ENCODE results near the gene KHDC1.
"Not testable (repeated sequence)": the region's sequence is repeated elsewhere in the genome, so short reads cannot be mapped to it uniquely, and the experiment has no call there.

Gene KHDC1

DNA sequence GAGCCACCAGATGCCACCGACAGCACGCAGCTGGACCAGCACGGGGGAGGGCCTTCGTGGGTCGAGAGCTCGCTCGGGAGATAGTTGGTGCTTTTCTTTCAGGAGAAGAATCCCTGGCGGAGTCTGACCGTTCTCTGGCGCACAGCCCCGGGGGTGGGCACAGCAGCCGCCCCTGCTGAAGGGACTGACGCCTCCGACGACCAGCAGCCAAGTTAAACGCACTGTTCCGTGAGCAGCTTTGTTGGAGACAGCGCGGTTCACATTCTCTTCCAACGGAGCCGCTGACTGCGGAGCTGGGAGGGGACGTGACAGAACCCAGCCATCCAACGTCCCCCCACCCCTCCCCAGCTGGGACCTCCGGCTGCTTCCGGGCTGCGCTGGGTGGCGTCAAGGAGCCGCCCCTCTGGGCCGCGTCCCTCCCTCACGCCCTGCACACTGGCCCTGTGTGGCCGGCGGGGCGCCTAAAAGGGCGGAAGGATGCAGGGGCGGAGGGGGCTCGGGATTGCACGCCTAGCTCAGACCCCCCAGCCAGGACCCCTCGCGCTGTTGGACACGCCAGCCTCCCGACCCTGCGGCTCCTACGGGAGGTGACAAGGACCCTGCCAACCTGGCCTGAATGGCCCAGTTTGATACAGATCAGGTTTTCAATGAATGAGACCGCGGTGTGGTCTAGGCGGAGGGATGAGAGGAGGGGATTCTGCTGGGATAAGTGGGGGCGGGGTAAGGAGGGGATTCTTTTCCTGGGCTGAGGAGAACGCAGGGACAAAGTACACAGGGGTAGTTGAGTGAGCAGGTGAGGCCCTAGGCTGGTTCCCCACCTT is 36.4 kb upstream of the KHDC1 start:
- peaks cover 0 to 9% (median 5%) of the 10 kb centered on the region in 10 experiments; a peak in 10 of 20 replicates for H3K4me1 ChIP-seq
- H3K27ac ChIP-seq: no peak overlapping the region
- no peak overlapping the region for H3K4me3 ChIP-seq
- H3K4me2 ChIP-seq: no peak overlapping the region
- no peak overlapping the region for H3K9ac ChIP-seq
- H3K9me3 ChIP-seq (replicated peaks in 1 of 11): peaks cover 4 to 48% (median 27%) of the 10 kb centered on the region in 11 experiments; a peak in 18 of 22 replicates
- H3K36me3 ChIP-seq: peaks cover 12 to 84% (median 67%) of the 10 kb centered on the region in 11 experiments; a peak in 21 of 22 replicates
- TF ChIP-seq Cebpa-rat (IDR thresholded peaks at IDR 0.05): no peak
- no peaks in the 10 kb centered on the region for H3K27me3 ChIP-seq
- no peaks in the 10 kb centered on the region for H4K20me1 ChIP-seq

DNA sequence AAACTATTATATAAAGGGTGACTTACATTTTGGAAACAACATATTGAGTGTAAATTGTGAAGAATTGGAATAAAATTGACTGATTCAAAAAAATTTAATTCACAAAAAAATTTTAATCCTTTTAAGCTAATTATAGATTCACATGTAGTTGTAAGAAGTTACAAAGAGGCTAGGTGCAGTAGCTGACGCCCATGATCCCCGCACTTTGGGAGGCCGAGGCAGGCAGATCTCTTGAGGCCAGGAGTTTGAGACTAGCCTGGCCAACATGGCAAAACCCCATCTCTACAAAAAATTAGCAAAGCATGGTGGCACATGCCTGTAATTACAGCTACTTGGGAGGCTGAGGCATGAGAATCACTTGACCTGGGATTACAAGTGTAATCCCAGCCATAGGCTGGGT is 30.3 kb upstream of the KHDC1 start:
- Histone ChIP-seq H3K4me3 (no peak overlapping the region), H4K20me1 (no peaks in the 10 kb centered on the region), H3K4me1 (peaks cover 0 to 6% (median 0%) of the 10 kb centered on the region in 10 experiments; a peak in 2 of 20 replicates), H3K36me3 (peaks cover 0 to 83% (median 43%) of the 10 kb centered on the region in 11 experiments; a peak in 17 of 22 replicates), H3K4me2 (no peak overlapping the region), H3K9me3 (replicated peaks in 1 of 11) (peaks cover 0 to 12% (median 0%) of the 10 kb centered on the region in 11 experiments; a peak in 6 of 22 replicates), H3K27ac (no peak overlapping the region), H3K9ac (no peak overlapping the region), H3K27me3 (no peaks in the 10 kb centered on the region)
- no peak for TF ChIP-seq Cebpa-rat (IDR thresholded peaks at IDR 0.05)

GRCh38 chr6:73290435-73290834 is 27.4 kb upstream of the KHDC1 start:
- H3K27me3 ChIP-seq: no peaks in the 10 kb centered on the region
- peaks cover 0 to 85% (median 38%) of the 10 kb centered on the region in 11 experiments; a peak in 17 of 22 replicates for H3K36me3 ChIP-seq
- no peak overlapping the region for H3K4me3 ChIP-seq
- TF ChIP-seq Cebpa-rat (IDR thresholded peaks at IDR 0.05): no peak
- H3K9ac ChIP-seq: no peak overlapping the region
- H3K4me1 ChIP-seq: peaks cover 0 to 6% (median 0%) of the 10 kb centered on the region in 10 experiments; a peak in 2 of 20 replicates
- no peak overlapping the region for H3K4me2 ChIP-seq
- no peak overlapping the region for H3K27ac ChIP-seq
- peaks cover 0 to 6% (median 0%) of the 10 kb centered on the region in 11 experiments; a peak in 4 of 22 replicates for H3K9me3 ChIP-seq (replicated peaks in 1 of 11)
- H4K20me1 ChIP-seq: no peaks in the 10 kb centered on the region

DNA sequence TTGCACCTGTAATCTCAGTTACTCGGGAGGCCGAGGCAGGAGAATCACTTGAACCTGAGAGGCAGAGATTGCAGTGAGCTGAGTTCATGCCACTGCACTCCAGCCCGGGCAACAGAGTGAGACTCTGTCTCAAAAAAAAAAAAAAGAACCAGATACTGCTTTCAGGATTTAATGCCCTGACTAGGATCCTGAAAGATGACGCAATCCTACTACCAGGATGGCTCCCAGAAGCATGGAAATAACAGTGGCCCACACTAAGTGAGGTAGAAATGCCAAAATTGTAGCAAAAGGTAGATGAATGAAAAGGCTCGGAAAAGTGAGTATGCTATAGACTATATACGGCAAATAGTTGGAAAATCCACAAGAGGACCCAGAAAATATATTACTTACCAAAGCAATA is 23.8 kb upstream of the KHDC1 start:
- H3K27ac ChIP-seq: no peak overlapping the region
- no peak overlapping the region for H3K4me3 ChIP-seq
- peaks cover 0 to 6% (median 0%) of the 10 kb centered on the region in 10 experiments; a peak in 3 of 20 replicates for H3K4me1 ChIP-seq
- H3K4me2 ChIP-seq: no peak overlapping the region
- H4K20me1 ChIP-seq: no peaks in the 10 kb centered on the region
- no peak overlapping the region for H3K9ac ChIP-seq
- H3K27me3 ChIP-seq: no peaks in the 10 kb centered on the region
- peaks cover 0 to 76% (median 25%) of the 10 kb centered on the region in 11 experiments; a peak in 16 of 22 replicates for H3K36me3 ChIP-seq
- H3K9me3 ChIP-seq (replicated peaks in 1 of 11): no peaks in the 10 kb centered on the region
- TF ChIP-seq Cebpa-rat (IDR thresholded peaks at IDR 0.05): peak in 4 of 11 experiments; percentile 30 to 73 (median 42); a peak in 4 of 22 replicates

DNA sequence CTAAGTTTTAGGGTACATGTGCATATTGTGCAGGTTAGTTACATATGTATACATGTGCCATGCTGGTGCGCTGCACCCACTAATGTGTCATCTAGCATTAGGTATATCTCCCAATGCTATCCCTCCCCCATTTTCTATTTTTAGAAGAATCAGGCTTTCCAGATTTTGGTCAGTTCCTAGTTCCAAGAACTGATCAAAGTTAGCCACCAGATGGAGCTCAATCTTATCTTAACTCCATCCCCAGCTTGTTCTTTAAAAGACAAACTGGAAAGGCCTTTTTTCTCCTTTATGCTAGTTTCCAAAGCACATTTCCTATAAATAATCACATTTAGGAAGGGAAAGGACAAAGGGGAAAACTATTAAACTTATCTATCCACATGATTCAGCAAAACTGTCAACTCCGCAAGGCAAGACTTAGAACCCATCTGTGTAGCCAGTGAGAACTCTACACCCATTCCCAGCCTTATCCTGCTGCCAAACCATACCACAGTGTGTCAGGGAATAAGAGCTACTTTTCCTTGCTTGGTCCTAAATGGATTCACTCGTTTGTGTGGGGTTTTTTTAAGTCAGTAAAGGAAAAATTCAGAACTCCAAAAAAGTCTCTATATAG is 22.8 kb upstream of the KHDC1 start:
- TF ChIP-seq Cebpa-rat (IDR thresholded peaks at IDR 0.05): no peak

DNA sequence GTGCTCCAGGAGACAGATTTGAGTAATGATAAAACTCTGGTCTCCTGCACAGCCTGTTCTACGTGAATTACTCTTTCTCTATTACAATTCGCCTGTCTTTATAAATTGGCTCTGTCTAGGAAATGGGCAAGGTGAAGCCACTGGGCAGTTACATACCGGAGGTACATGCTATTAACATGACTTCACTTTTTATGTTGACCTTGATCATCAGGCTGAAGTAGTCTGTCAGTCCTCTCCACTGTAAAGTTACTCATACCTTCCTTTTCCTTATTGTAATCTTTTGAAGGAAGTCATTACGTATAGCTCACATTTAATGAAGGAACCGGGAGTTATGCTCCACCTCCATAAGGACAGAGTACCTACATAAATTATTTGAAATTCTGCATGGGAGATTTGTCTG is 19.9 kb upstream of the KHDC1 start:
- Histone ChIP-seq H3K4me3 (no peak overlapping the region), H3K9ac (no peak overlapping the region), H3K36me3 (peaks cover 0 to 74% (median 24%) of the 10 kb centered on the region in 11 experiments; a peak in 15 of 22 replicates), H3K27me3 (no peaks in the 10 kb centered on the region), H3K4me2 (no peak overlapping the region), H3K9me3 (replicated peaks in 1 of 11) (no peaks in the 10 kb centered on the region), H3K27ac (no peak overlapping the region), H4K20me1 (no peaks in the 10 kb centered on the region), H3K4me1 (peaks cover 0 to 4% (median 0%) of the 10 kb centered on the region in 10 experiments; a peak in 1 of 20 replicates)
- no peak for TF ChIP-seq Cebpa-rat (IDR thresholded peaks at IDR 0.05)

More for the DNA sequence above, 22.8 kb upstream of the KHDC1 start:
- Histone ChIP-seq H3K36me3 (peaks cover 0 to 76% (median 23%) of the 10 kb centered on the region in 11 experiments; a peak in 16 of 22 replicates), H3K9me3 (replicated peaks in 1 of 11) (no peaks in the 10 kb centered on the region), H3K9ac (no peak overlapping the region), H3K4me2 (no peak overlapping the region), H3K27me3 (no peaks in the 10 kb centered on the region), H4K20me1 (no peaks in the 10 kb centered on the region), H3K27ac (no peak overlapping the region), H3K4me3 (no peak overlapping the region), H3K4me1 (peaks cover 0 to 6% (median 0%) of the 10 kb centered on the region in 10 experiments; a peak in 3 of 20 replicates)

DNA sequence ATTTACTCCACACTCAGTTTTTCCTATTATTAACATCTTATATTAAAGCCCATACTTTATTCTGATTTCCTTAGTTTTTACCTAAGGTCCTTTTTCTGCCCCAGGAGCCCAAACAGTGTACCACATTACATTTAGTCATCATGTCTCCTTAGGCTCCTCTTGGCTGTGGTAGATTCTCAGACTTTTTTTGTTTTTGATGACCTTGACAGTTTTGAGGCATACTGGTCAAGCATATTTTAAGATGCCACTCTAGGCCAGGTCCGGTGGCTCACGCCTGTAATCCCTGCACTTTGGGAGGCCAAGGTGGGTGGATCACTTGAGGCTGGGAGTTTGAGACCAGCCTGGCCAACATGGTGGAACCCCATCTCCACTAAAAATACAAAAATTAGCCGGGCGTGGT is 18.7 kb upstream of the KHDC1 start:
- H3K36me3 ChIP-seq: peaks cover 0 to 62% (median 19%) of the 10 kb centered on the region in 11 experiments; a peak in 14 of 22 replicates
- H3K4me2 ChIP-seq; H3K27ac ChIP-seq; H3K27me3 ChIP-seq; H4K20me1 ChIP-seq; H3K4me3 ChIP-seq; H3K4me1 ChIP-seq; H3K9me3 ChIP-seq (replicated peaks in 1 of 11); H3K9ac ChIP-seq: not testable (repeated sequence)

- H3K27me3 ChIP-seq, H3K9ac ChIP-seq, H3K4me1 ChIP-seq, H3K4me3 ChIP-seq, H4K20me1 ChIP-seq, H3K27ac ChIP-seq, H3K4me2 ChIP-seq: not testable (repeated sequence)
- H3K9me3 ChIP-seq (replicated peaks in 1 of 11): peaks cover 0 to 12% (median 0%) of the 10 kb centered on the region in 11 experiments; a peak in 4 of 22 replicates
- H3K36me3 ChIP-seq: peaks cover 5 to 73% (median 48%) of the 10 kb centered on the region in 11 experiments; a peak in 19 of 22 replicates
These were observed 6.3 kb upstream of the KHDC1 start for GRCh38 chr6:73269296-73269695.

- H3K9ac ChIP-seq, H3K4me2 ChIP-seq, H4K20me1 ChIP-seq, H3K27me3 ChIP-seq, H3K27ac ChIP-seq, H3K4me3 ChIP-seq: not testable (repeated sequence)
- H3K36me3 ChIP-seq: peaks cover 1 to 69% (median 44%) of the 10 kb centered on the region in 11 experiments; a peak in 18 of 22 replicates
- peaks cover 0 to 13% (median 11%) of the 10 kb centered on the region in 10 experiments; a peak in 16 of 20 replicates for H3K4me1 ChIP-seq
- peaks cover 0 to 12% (median 0%) of the 10 kb centered on the region in 11 experiments; a peak in 4 of 22 replicates for H3K9me3 ChIP-seq (replicated peaks in 1 of 11)
These were observed 5.9 kb upstream of the KHDC1 start for GRCh38 chr6:73268896-73269295.

Measured in BLaER1 treated with 17β-estradiol and CSF1 and Interleukin-3, amounts not matched to agents 10 nM and 100 nM (cell line).